Esophagus squamous epithelium (tissue), 5 donors: ENCODE measurements around the gene PRR35. TPM values are rescaled to one million over a fixed set of nuclear protein-coding genes. Genes with fewer than 3 reads are reported as not detected.
A peak's percentile ranks its signal among the peaks of the same experiment; 100 is the strongest.

Experiments used
- DNase-seq: peaks from one replicate; lab custom pipeline; 2025; lab: John Stamatoyannopoulos, UW
- H3K27ac ChIP-seq, 4 donors: fragments of 200-600 bp; sonication (generic); one replicate each; pipeline ENCODE4 v1.5.1; 2016 to 2019; ENCODE audit warnings: mild to moderate bottlenecking in 1 of 4
- H3K27me3 ChIP-seq, 4 donors: fragments of 200-600 bp; sonication (generic); 1 replicate in 3 of 4; 2 replicates in 1 of 4; pipeline versions ENCODE4 v1.5.1 to v1.6.0; 2017 to 2021; ENCODE audit warnings: antibody characterized with exemption in 1 of 4
- H3K36me3 ChIP-seq, 3 donors: fragments of 200-600 bp; sonication (generic); one replicate each; pipeline ENCODE4 v1.5.1; 2016 to 2019
- H3K4me1 ChIP-seq, 3 donors: fragments of 200-600 bp; sonication (generic); one replicate each; pipeline ENCODE4 v1.5.1; 2017 to 2019
- H3K4me3 ChIP-seq, 4 donors: fragments of 200-600 bp; sonication (generic); 1 replicate in 3 of 4; 2 replicates in 1 of 4; pipeline ENCODE4 v1.5.1; 2016 to 2019; ENCODE audit warnings: mild to moderate bottlenecking in 2 of 4, moderate library complexity in 1 of 4
- H3K9me3 ChIP-seq, 3 donors: fragments of 200-600 bp; sonication (generic); one replicate each; pipeline ENCODE4 v1.5.1; 2016 to 2019
- CTCF ChIP-seq, 6 experiments: fragments of 450-650 bp in 4 of 6; fragments of 200-600 bp in 2 of 6; sonication (generic) in 2 of 6; IDR thresholded peaks; one replicate each; pipeline ENCODE4 v1.5.1; 2016 to 2019; ENCODE audit warnings: antibody characterized with exemption in 6 of 6, mild to moderate bottlenecking in 4 of 6, moderate library complexity in 4 of 6
- POLR2A ChIP-seq, 4 donors: fragments of 450-650 bp; IDR thresholded peaks; one replicate each; pipeline ENCODE4 v1.6.1; 2017; ENCODE audit warnings: antibody characterized with exemption in 4 of 4, mild to moderate bottlenecking in 4 of 4, moderate library complexity in 3 of 4
- WGBS, 2 donors: methylation state at CpG; one replicate each; pipeline ENCODE4 v1.1.5; 2018; 5-methylcytosine and 5-hydroxymethylcytosine counted together
- intact Hi-C: fragments of 100-400 bp; cut with DNase I; formaldehyde crosslinking; loops from one replicate; pipeline ENCODE4 v1.15.0; 2022
- total RNA-seq, 4 donors: library from RNA; depleted of rRNA; stranded (reverse); fragments of >200 nt; gene quantifications; one replicate each; pipeline ENCODE4 v1.1.0, GENCODE V29; 2016
- donor health status: DM: yes; HTN: yes; CAD: no.

The PRR35 gene
- total RNA-seq, 4 donors from 2014 or later = not detected

- Histone ChIP-seq H3K36me3 (peaks cover 6 to 22% (median 6%) of the 10 kb centered on the region in 3 donors), H3K27ac (peak within 1 kb of the TSS; percentile 79 to 86 (median 84)), H3K4me3 (peak within 1 kb of the TSS; percentile 74 to 97 (median 86)), H3K4me1 (peaks cover 31 to 67% (median 40%) of the 10 kb centered on the region in 3 donors), H3K27me3 (peaks cover 0 to 10% (median 0%) of the 10 kb centered on the region in 4 donors), H3K9me3 (no peaks in the 10 kb centered on the region)
- WGBS, 2 donors = 11% methylated on average over 3 of the region's 87 CpGs; no CpG with 5 or more reads in 1 of the 2 donors
- no peak for TF ChIP-seq CTCF (IDR thresholded peaks at IDR 0.05)
- TF ChIP-seq POLR2A (IDR thresholded peaks at IDR 0.05) = peak in 2 of 4 donors; percentile 11 to 17
- intact Hi-C loops = no loop called here
- DNase-seq = no peak
Observed at GRCh38 chr16:569445-570254, 9.5 kb downstream of the PRR35 start, which contains the start of gene PIGQ. TSS of gene PIGQ (plus strand) at chr16:569968. CDS start at chr16:574075, 4,107 bp downstream.

GRCh38 chr16:572865-573650 is 12.9 kb downstream of the PRR35 start:
- intact Hi-C loops = no loop called here
- WGBS, 2 donors = 80 to 85% methylated on average over 6 to 7 of the region's 27 CpGs

GRCh38 chr16:574021-574760 is 14.0 kb downstream of the PRR35 start:
- Histone ChIP-seq H3K4me3 (no peak overlapping the region), H3K9me3 (no peaks in the 10 kb centered on the region), H3K27me3 (no peaks in the 10 kb centered on the region), H3K4me1 (peaks cover 8 to 31% (median 8%) of the 10 kb centered on the region in 3 donors), H3K36me3 (peaks cover 6 to 45% (median 7%) of the 10 kb centered on the region in 3 donors), H3K27ac (no peak overlapping the region)
- TF ChIP-seq POLR2A (IDR thresholded peaks at IDR 0.05) (no peak), CTCF (IDR thresholded peaks at IDR 0.05) (no peak)
- intact Hi-C loops = no loop called here
- WGBS, 2 donors = 80 to 93% methylated on average over 2 to 3 of the region's 46 CpGs
- DNase-seq = no peak

More at GRCh38 chr16:572865-573650, 12.9 kb downstream of the PRR35 start:
- Histone ChIP-seq H3K36me3 (peaks cover 6 to 45% (median 7%) of the 10 kb centered on the region in 3 donors), H3K9me3 (no peaks in the 10 kb centered on the region), H3K27ac (no peak overlapping the region), H3K4me1 (peaks cover 18 to 34% (median 19%) of the 10 kb centered on the region in 3 donors), H3K27me3 (no peaks in the 10 kb centered on the region), H3K4me3 (no peak overlapping the region)
- no peak for DNase-seq
- TF ChIP-seq POLR2A (IDR thresholded peaks at IDR 0.05) (no peak), CTCF (IDR thresholded peaks at IDR 0.05) (no peak)

- Histone ChIP-seq H3K4me1 (peaks cover 3 to 24% (median 3%) of the 10 kb centered on the region in 3 donors), H3K9me3 (no peaks in the 10 kb centered on the region), H3K27ac (no peak overlapping the region), H3K27me3 (no peaks in the 10 kb centered on the region), H3K36me3 (peaks cover 6 to 50% (median 7%) of the 10 kb centered on the region in 3 donors), H3K4me3 (no peak overlapping the region)
- intact Hi-C loops = no loop called here
- no peak for DNase-seq
- WGBS, 2 donors = 80 to 96% methylated on average over 5 to 9 of the region's 36 CpGs
- no peak for TF ChIP-seq POLR2A (IDR thresholded peaks at IDR 0.05)
- no peak for TF ChIP-seq CTCF (IDR thresholded peaks at IDR 0.05)
Observed at GRCh38 chr16:575354-576196, 15.4 kb downstream of the PRR35 start.
